GM21423 (cell line): ENCODE results near the gene CCDC180.
"Not testable (repeated sequence)": the region's sequence is repeated elsewhere in the genome, so short reads cannot be mapped to it uniquely, and the experiment has no call there.

Source experiments
- ATAC-seq: cut with Tn5 transposase; IDR thresholded peaks from one replicate; pipeline ENCODE4 v1.9.1; 2021; ENCODE audit warnings: mild to moderate bottlenecking, moderate library complexity; ENCODE audit not compliant: unreplicated experiment

Gene CCDC180

GRCh38 chr9:97307500-97308163 lies at the start of gene CCDC180:
Gene CCDC180 (plus strand): TSS chr9:97307659. CDS start chr9:97308064, 405 bp downstream.
- no peak for ATAC-seq

DNA sequence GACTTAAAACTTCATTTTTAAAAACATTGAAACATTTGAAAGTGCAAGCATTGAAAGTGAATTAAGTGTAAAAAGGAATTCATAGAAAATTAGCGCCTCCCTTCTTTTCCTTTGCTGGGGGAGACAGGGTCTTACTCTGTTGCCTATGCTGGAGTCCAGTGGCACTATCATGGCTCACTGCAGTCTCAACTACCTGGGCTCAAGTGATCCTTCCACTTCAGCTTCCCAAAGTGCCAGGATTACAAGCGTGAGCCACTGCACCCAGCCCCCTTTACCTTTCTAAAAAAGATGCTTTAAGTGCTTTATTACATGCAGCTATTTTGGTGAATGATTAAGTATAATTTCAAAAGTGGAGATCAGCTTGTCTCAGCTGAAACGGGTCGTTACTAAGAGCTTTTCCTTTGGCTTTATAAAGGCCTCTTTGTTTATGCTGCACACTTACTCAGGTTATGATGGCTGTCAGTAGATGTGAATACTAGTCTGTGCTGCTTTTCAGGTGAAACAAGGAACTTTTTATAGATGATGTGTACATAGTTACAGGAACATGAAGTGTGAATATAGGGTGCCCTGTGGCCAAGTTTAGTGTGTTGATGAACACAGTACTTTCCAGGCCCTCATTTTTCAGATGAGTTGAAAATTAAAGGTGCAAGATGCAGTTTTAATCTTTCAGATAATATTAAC lies 47.5 kb upstream of the CCDC180 start:
- not testable (repeated sequence) for ATAC-seq

DNA sequence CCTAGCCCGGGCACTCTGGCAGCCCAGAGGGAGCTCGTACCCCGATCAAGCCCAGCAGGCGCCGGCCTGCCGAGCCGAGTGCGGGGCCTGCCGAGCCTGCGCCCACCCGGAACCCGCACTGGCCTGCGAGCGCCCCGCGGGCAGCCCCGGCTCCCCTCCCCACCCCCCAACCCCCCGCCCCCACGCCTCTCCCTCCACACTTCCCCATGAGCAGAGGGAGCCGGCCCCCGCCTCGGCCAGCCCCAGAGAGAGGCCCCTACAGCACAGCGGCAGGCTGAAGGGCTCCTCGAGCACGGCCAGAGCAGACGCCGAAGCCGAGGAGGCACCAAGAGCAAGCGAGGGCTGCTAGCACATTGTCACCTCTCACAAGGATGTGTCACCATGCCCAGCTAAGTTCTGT lies 36.2 kb upstream of the CCDC180 start:
- no peak for ATAC-seq

DNA sequence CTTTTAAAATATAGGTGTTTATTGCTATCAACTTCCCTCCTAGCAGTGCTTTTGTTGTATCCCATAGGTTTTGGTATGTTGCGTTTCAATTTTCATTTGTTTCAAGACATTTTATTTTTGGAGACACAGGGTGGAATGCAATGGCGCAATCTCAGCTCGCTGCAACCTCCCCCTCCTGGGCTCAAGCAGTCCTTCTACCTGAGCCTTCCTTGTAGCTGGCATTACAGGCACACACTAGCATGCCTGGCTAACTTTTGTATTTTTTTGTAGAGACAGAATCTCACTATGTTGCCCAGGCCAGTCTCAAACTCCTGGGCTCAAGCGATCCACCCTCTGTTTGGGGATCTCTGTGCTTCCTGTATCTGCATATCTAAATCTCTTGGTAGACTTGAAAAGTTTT lies 35.4 kb upstream of the CCDC180 start:
- ATAC-seq = no peak

GRCh38 chr9:97276310-97276852 lies 31.1 kb upstream of the CCDC180 start:
- ATAC-seq = no peak

DNA sequence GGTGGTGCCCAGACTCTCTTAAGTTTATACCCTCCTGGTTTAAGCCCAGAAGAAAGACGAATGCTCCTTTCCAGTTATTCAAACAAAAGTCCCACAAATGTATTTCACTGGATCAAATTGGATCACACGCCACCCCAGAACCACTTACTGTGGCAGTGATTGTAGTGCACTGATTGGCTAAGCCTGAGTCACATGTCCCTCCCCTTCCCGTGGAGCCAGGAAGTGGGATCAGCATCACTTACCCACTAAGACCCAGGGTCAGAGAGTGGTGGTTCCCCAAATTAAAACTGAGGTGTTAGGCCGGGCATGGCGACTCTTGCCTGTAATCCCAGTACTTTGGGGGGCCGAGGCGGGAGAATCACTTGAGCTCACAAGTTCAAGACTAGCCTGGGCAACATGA lies 29.5 kb upstream of the CCDC180 start:
- no peak for ATAC-seq

- no peak for ATAC-seq
Measured at GRCh38 chr9:97280755-97281330, 26.6 kb upstream of the CCDC180 start.

DNA sequence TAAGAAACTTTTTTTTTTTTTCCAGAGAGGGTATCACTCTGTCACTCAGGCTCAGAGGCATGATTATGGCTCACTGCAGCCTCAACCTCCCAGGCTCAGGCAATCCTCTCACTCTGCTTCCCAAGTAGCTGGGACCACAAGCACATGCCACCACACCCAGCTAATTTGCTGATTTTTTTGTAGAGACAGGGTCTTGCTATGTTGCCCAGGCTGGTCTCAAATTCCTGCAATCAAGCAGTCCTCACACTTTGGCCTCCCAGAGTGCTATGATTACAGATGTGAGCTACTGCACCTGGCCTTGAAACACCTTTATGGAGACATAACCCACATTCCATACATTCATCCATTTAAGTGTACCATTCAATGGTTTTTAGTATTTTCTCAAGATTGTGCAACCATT lies 23.7 kb upstream of the CCDC180 start:
- ATAC-seq = no peak

GRCh38 chr9:97284798-97285197 lies 22.7 kb upstream of the CCDC180 start:
- ATAC-seq = no peak

DNA sequence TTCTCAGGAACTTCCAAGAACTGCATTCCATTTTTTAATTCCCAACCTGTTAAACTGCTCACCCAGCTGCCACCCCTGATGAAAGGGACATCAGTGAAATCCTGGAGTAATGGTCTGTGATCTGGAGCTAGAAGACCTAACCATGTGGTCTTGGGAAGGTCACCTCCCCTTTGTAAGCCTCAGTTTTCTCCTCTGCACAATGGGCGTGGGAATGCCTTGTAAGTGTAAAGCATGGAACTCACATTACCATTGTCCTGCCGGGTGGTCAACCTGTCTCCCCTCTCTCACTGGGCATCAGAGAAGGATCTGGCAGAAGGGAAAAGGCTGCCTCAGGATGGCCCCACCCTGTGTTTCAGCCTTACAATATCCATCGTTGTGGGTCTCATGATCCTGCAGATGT lies 15.3 kb upstream of the CCDC180 start:
- ATAC-seq = no peak

DNA sequence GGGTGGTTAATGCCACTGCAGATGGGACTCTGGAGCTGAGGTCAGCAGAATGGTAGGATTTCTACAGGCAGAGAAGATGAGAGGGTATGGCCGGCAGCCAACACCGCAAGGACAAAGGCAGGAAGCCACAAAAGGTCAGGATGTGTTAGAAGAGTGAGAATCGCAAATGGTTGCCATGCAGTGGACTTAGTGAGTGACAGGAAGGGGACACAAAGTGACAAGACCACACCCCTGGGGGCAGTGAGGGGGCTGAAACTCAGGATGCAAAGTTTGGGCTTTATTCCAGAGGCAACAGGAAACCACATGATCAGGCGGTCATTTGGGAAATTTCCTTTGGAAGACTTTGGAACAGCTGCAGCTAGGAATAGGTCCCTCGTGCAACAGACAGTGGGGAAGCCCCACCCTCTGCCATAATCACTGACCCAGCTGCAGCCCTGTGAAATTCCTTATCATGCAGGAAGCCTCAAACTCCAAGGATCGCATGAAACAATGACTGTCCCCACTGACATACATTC lies 14.2 kb upstream of the CCDC180 start:
- ATAC-seq = no peak

DNA sequence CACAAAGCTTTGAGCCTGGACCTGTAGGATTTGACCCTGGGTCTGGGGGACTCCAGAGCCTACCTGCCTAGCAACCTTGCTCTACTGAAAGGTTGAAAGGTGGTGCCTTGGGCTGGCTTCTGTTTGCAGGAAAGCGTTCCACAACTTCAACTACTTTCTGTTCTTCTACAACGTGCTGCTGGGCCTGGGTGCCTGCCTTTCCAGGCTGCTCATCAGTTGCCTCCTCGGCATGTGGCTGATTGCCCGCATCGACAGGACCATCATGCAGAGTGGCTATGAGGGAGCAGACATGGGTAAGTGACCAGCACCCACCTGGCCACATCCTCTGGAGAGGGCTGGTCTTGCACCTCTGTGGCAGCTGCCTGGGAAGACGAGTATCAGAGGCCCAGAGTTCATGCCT lies 13.6 kb upstream of the CCDC180 start:
- ATAC-seq = no peak

DNA sequence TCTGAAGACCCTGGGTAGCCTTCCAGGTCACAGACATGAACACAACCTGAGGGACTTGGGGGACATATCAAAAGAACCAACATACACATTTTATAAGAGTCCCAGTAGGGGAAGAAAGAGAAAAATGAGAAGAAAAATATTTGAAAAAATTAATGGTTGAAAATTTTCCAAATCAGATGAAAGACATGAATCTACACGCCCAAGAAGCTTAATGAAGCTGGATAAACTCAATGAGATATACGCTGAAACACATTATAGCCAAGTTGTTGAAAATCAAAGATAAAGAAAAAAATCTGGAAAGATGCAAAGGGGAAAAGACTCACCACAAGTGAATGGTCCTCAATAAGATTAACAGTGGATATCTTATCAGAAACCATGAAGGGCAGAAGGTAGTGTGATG lies 9.6 kb upstream of the CCDC180 start:
- no peak for ATAC-seq

DNA sequence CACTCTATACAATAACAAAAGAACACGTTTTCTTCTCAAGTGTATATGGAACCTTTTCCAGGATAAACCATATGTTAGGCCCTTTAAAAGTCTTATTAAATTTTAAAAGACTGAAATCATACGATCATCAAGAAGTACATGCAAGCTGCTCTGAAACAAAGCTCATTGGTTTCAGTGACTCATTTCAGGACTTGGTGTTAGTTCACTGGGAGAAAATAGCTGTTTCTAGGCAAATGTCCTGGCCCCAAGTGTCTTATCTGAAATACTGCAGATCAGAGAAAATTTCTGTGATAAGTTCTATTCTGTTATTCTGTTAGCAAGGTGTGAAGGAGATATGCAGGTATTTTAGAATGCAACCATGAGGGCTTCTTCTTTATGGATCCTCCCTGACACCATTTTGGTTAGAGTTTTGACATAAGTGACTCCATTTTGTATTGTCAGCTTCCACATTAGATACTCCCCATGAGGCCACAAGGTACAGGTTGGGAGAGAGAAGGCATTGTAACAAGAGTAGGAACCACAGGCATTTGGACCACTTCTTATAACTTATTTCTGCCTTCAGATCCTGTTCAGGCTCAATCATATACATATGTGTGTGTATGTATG lies 7.5 kb upstream of the CCDC180 start:
- no peak for ATAC-seq

GRCh38 chr9:97300586-97300985 lies 6.9 kb upstream of the CCDC180 start:
- ATAC-seq = no peak

DNA sequence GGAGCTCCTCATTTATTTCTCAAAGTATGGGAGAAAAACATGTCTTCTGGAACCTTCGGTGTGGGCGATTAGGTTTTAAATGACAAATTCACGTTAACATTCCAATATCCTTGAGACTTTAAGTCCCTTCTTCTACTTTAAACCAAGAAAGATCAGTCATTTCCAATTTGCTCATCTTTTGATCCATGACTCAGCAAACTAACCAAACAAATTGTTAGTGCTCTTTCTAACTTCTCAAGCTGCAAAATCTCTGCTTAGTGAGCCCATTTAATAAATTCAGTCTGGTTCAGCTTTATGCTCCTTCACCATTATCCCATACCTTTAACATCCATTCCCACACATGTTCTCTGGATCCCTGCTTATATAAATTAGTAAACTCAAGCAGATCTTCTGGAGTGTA lies 5.5 kb upstream of the CCDC180 start:
- no peak for ATAC-seq

- ATAC-seq = no peak
Measured at GRCh38 chr9:97304586-97304985, 2.9 kb upstream of the CCDC180 start.

GRCh38 chr9:97305501-97306298 lies 1.8 kb upstream of the CCDC180 start:
- ATAC-seq = no peak

DNA sequence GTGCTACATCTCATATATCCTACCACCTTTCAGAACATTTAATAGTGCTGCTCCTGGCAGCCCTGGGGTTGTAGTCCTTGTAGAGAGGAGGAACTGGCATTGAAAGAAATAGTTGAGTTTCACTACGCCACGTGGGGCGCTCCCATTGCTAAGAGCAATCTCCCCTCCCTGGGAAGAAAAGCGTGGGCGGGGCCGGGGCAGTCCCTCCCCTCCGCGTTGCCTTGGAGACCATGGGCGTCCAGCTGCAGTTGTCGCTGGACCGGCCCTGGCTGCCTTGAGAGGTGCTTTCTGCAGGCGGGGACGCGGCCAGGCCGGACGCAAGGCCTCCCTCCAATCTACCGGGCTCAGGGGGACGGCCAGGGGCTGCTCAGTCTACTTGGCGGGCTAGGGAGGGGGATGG lies 368 bp upstream of the CCDC180 start:
- ATAC-seq = no peak

GRCh38 chr9:97309260-97309659 lies 1.8 kb downstream of the CCDC180 start:
- no peak for ATAC-seq

GRCh38 chr9:97310023-97310422 lies 2.6 kb downstream of the CCDC180 start:
- no peak for ATAC-seq
